HepG2 (cell line): ENCODE data around the gene CIDEA. TPM values are rescaled to one million over a fixed set of nuclear protein-coding genes. Genes with fewer than 3 reads are reported as not detected.

Source experiments
- BRD4 ChIP-seq: sonication (generic); formaldehyde crosslinking; IDR thresholded peaks from 2 replicates; pipeline ENCODE4 v1.4.0; 2020; ENCODE audit warnings: missing genetic modification reagents
- CREM ChIP-seq, 2 experiments: sonication (generic) in 1 of 2; formaldehyde crosslinking in 1 of 2; IDR thresholded peaks; 2 replicates each; pipeline versions ENCODE4 v1.4.0 to v1.6.1; 2016 to 2020; ENCODE audit warnings: antibody characterized with exemption in 1 of 2, mild to moderate bottlenecking in 1 of 2, missing genetic modification reagents in 1 of 2
- FOXP1 ChIP-seq, 2 experiments: fragments of 450-650 bp in 1 of 2; IDR thresholded peaks; 2 replicates each; pipeline ENCODE4 v1.6.1; 2017 to 2018; ENCODE audit warnings: antibody characterized with exemption in 1 of 2
- HOXA5 ChIP-seq: sonication (generic); formaldehyde crosslinking; IDR thresholded peaks from 2 replicates; pipeline ENCODE4 v1.4.0; 2020; ENCODE audit warnings: missing genetic modification reagents
- JDP2 ChIP-seq: sonication (generic); formaldehyde crosslinking; IDR thresholded peaks from 2 replicates; pipeline ENCODE4 v1.8.1; 2022; ENCODE audit warnings: missing genetic modification reagents, borderline replicate concordance
- MED1 ChIP-seq: sonication (generic); formaldehyde crosslinking; IDR thresholded peaks from 2 replicates; pipeline ENCODE4 v1.4.0; 2020; ENCODE audit warnings: missing genetic modification reagents
- MEF2D ChIP-seq: sonication (generic); formaldehyde crosslinking; IDR thresholded peaks from 2 replicates; pipeline ENCODE4 v1.5.1; 2020; ENCODE audit warnings: mild to moderate bottlenecking, missing genetic modification reagents
- POLR2G ChIP-seq: fragments of 200-400 bp; formaldehyde crosslinking; IDR thresholded peaks from 2 replicates; pipeline ENCODE4 v1.6.1; 2018; ENCODE audit warnings: mild to moderate bottlenecking, low read depth, low read length, moderate library complexity
- SAP130 ChIP-seq: IDR thresholded peaks from 2 replicates; pipeline ENCODE4 v1.6.1; 2016; ENCODE audit warnings: low read depth
- SOX5 ChIP-seq: IDR thresholded peaks from 2 replicates; pipeline ENCODE4 v1.6.1; 2016; ENCODE audit warnings: borderline replicate concordance
- THAP11 ChIP-seq: IDR thresholded peaks from 2 replicates; pipeline ENCODE4 v1.6.1; 2016; ENCODE audit warnings: missing biosample characterization, missing genetic modification reagents
- ZBTB7B ChIP-seq: sonication (generic); formaldehyde crosslinking; IDR thresholded peaks from 2 replicates; pipeline ENCODE4 v1.4.0; 2020; ENCODE audit warnings: missing genetic modification reagents
- ZNF121 ChIP-seq: sonication (generic); formaldehyde crosslinking; IDR thresholded peaks from 2 replicates; pipeline ENCODE4 v1.5.0; 2020; ENCODE audit warnings: mild to moderate bottlenecking, missing genetic modification reagents
- ZNF383 ChIP-seq: sonication (generic); formaldehyde crosslinking; IDR thresholded peaks from 2 replicates; pipeline ENCODE4 v1.4.0; 2020; ENCODE audit warnings: missing genetic modification reagents, mild to moderate bottlenecking, borderline replicate concordance
- ZNF414 ChIP-seq: sonication (generic); formaldehyde crosslinking; IDR thresholded peaks from 2 replicates; pipeline ENCODE4 v1.5.0; 2020; ENCODE audit warnings: missing genetic modification reagents
- ZNF713 ChIP-seq: sonication (generic); formaldehyde crosslinking; IDR thresholded peaks from 2 replicates; pipeline ENCODE4 v1.4.0; 2020; ENCODE audit warnings: mild to moderate bottlenecking, missing genetic modification reagents
- ZNF850 ChIP-seq: sonication (generic); formaldehyde crosslinking; conservative IDR thresholded peaks from 2 replicates; pipeline ENCODE4 v1.9.0; 2021; ENCODE audit warnings: mild to moderate bottlenecking, missing genetic modification reagents
- polyA plus RNA-seq, 8 experiments: library from polyadenylated mRNA; depleted of rRNA in 3 of 8; stranded (reverse) in 7 of 8; unstranded in 1 of 8; fragments of >200 nt; fragmentation: Illumina TruSeq in 4 of 8; extraction: Trizol in 4 of 8; gene quantifications; 2 replicates each; pipeline versions ENCODE4 v1.2.1 to v1.2.3, GENCODE V29; 2011 to 2016; ENCODE audit warnings: low read depth in 4 of 8, missing spikeins in 1 of 8, mixed read lengths in 1 of 8; ENCODE audit not compliant: insufficient read depth in 1 of 8
- total RNA-seq, 5 experiments: library from RNA; depleted of rRNA; stranded (reverse); fragments of >200 nt; fragmentation: Illumina TruSeq; extraction: Trizol; gene quantifications; 2 replicates each; pipeline ENCODE4 v1.2.3, GENCODE V29; 2016; ENCODE audit warnings: low read depth in 1 of 5
- TF ChIP-seq, protein P1 (sequence below): IDR thresholded peaks from 2 replicates; pipeline ENCODE4 v1.6.1; 2016
- TF ChIP-seq, protein P2 (sequence below): sonication (generic); formaldehyde crosslinking; IDR thresholded peaks from 2 replicates; pipeline ENCODE4 v1.5.1; 2020; ENCODE audit warnings: mild to moderate bottlenecking, missing genetic modification reagents, borderline replicate concordance
- TF ChIP-seq, protein P3 (sequence below), 2 experiments: sonication (generic) in 1 of 2; formaldehyde crosslinking in 1 of 2; IDR thresholded peaks; 2 replicates each; pipeline versions ENCODE4 v1.4.0 to v1.6.1; 2018 to 2020; ENCODE audit warnings: missing genetic modification reagents in 2 of 2, borderline replicate concordance in 1 of 2, low read depth in 1 of 2, mild to moderate bottlenecking in 1 of 2, missing biosample characterization in 1 of 2
- TF ChIP-seq, protein P4 (sequence below): fragments of 450-650 bp; IDR thresholded peaks from 2 replicates; pipeline ENCODE4 v1.6.1; 2017; ENCODE audit warnings: mild to moderate bottlenecking

CIDEA gene
- total and polyA plus RNA-seq, 2 of the 13 experiments (the other 11 are each of a cell fraction or from before 2014, with no cell fraction given): not detected

DNA sequence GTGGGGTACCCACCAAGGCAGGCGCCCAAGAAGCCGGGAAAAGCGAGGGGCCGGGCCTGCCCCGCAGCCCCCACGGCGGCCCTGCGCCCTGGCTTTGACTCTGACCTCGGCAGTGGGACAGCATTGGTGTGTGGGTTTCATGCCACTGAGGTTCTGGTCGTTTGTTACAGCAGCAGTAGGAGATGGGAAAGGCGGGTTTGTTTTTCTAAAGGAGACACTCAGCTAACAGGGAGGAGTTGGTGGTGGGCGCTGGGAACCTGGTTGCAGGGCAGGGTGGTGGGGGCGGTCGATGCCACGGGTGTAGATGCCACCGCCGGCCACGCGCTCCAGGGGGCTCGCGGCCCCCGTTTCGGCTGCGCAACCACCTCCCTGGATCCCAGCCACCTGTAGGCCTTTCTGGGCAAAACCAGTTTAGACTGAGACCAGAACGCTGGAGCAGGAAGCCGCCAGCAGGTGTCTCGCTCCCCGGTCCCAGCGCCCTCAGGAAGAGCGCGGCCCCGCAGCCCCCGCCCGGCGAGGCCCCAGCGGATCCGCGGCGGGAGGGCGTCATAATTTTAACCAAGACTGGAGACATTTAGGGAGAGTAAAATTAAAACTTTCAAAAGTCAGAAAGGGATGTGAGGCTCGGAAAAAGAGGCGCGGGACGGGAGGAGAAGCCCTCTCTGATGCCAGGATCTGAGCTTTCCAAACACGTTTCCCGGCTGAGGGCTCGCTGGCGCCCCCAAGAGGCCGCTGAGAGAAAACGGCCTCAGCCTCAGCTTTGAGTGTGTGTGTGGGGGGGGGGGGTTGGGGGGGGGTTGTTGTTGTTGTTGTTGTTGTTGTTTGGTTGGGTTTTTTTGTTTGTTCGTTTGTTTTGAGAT lies 17.4 kb downstream of the CIDEA start (continued):
- TF ChIP-seq, protein P1, sequence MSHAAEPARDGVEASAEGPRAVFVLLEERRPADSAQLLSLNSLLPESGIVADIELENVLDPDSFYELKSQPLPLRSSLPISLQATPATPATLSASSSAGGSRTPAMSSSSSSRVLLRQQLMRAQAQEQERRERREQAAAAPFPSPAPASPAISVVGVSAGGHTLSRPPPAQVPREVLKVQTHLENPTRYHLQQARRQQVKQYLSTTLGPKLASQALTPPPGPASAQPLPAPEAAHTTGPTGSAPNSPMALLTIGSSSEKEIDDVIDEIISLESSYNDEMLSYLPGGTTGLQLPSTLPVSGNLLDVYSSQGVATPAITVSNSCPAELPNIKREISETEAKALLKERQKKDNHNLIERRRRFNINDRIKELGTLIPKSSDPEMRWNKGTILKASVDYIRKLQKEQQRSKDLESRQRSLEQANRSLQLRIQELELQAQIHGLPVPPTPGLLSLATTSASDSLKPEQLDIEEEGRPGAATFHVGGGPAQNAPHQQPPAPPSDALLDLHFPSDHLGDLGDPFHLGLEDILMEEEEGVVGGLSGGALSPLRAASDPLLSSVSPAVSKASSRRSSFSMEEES (CRISPR knock-in tag): 0 out of 2 replicates have a peak, but pooled peaks have one; percentile 17
- TF ChIP-seq SAP130 (CRISPR knock-in tag) (peak; percentile 12; the same call in 1 of the 2 replicates), THAP11 (CRISPR knock-in tag) (peak; percentile 46), ZNF850 (CRISPR knock-in tag) (no peak), ZNF414 (CRISPR knock-in tag) (no peak), JDP2 (no peak), POLR2G (0 out of 2 replicates have a peak, but pooled peaks have one; percentile 28), ZNF383 (CRISPR knock-in tag) (no peak), MEF2D (CRISPR knock-in tag) (no peak), BRD4 (CRISPR knock-in tag) (no peak), SOX5 (CRISPR knock-in tag) (no peak), FOXP1 (IDR thresholded peaks at IDR 0.05) (no peak), FOXP1 (CRISPR knock-in tag; IDR thresholded peaks at IDR 0.05) (no peak), MED1 (CRISPR knock-in tag) (0 out of 2 replicates have a peak, but pooled peaks have one; percentile 28), ZNF713 (no peak), CREM (IDR thresholded peaks at IDR 0.05) (no peak), CREM (CRISPR knock-in tag; IDR thresholded peaks at IDR 0.05) (no peak), ZBTB7B (CRISPR knock-in tag) (peak; percentile 76; the same call in 1 of the 2 replicates), HOXA5 (peak; percentile 68), ZNF121 (CRISPR knock-in tag) (peak; percentile 91)
- TF ChIP-seq, protein P2, sequence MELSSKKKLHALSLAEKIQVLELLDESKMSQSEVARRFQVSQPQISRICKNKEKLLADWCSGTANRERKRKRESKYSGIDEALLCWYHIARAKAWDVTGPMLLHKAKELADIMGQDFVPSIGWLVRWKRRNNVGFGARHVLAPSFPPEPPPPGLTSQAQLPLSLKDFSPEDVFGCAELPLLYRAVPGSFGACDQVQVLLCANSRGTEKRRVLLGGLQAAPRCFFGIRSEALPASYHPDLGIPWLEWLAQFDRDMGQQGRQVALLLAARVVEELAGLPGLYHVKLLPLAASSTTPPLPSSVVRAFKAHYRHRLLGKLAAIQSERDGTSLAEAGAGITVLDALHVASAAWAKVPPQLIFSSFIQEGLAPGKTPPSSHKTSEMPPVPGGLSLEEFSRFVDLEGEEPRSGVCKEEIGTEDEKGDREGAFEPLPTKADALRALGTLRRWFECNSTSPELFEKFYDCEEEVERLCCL (CRISPR knock-in tag): no peak
- TF ChIP-seq, protein P3, sequence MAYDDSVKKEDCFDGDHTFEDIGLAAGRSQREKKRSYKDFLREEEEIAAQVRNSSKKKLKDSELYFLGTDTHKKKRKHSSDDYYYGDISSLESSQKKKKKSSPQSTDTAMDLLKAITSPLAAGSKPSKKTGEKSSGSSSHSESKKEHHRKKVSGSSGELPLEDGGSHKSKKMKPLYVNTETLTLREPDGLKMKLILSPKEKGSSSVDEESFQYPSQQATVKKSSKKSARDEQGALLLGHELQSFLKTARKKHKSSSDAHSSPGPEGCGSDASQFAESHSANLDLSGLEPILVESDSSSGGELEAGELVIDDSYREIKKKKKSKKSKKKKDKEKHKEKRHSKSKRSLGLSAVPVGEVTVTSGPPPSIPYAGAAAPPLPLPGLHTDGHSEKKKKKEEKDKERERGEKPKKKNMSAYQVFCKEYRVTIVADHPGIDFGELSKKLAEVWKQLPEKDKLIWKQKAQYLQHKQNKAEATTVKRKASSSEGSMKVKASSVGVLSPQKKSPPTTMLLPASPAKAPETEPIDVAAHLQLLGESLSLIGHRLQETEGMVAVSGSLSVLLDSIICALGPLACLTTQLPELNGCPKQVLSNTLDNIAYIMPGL (CRISPR knock-in tag; IDR thresholded peaks at IDR 0.05; ENCODE audit: borderline replicate concordance in 1 of 2, low read depth in 1 of 2): peak; percentile 89 to 97
- TF ChIP-seq, protein P4, sequence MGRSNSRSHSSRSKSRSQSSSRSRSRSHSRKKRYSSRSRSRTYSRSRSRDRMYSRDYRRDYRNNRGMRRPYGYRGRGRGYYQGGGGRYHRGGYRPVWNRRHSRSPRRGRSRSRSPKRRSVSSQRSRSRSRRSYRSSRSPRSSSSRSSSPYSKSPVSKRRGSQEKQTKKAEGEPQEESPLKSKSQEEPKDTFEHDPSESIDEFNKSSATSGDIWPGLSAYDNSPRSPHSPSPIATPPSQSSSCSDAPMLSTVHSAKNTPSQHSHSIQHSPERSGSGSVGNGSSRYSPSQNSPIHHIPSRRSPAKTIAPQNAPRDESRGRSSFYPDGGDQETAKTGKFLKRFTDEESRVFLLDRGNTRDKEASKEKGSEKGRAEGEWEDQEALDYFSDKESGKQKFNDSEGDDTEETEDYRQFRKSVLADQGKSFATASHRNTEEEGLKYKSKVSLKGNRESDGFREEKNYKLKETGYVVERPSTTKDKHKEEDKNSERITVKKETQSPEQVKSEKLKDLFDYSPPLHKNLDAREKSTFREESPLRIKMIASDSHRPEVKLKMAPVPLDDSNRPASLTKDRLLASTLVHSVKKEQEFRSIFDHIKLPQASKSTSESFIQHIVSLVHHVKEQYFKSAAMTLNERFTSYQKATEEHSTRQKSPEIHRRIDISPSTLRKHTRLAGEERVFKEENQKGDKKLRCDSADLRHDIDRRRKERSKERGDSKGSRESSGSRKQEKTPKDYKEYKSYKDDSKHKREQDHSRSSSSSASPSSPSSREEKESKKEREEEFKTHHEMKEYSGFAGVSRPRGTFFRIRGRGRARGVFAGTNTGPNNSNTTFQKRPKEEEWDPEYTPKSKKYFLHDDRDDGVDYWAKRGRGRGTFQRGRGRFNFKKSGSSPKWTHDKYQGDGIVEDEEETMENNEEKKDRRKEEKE: no peak
